Activated CD8-positive, alpha-beta memory T cell treated with anti-CD3 and anti-CD28 coated beads, Interleukin-2, amount 50 U/mL, for 24 hours (primary cell): ENCODE measurements around the gene GPR146.

Experiments
- DNase-seq: peaks from one replicate; pipeline ENCODE4 v3.0.0-alpha.2; 2020; ENCODE audit errors: extremely low read depth

Gene GPR146

DNA sequence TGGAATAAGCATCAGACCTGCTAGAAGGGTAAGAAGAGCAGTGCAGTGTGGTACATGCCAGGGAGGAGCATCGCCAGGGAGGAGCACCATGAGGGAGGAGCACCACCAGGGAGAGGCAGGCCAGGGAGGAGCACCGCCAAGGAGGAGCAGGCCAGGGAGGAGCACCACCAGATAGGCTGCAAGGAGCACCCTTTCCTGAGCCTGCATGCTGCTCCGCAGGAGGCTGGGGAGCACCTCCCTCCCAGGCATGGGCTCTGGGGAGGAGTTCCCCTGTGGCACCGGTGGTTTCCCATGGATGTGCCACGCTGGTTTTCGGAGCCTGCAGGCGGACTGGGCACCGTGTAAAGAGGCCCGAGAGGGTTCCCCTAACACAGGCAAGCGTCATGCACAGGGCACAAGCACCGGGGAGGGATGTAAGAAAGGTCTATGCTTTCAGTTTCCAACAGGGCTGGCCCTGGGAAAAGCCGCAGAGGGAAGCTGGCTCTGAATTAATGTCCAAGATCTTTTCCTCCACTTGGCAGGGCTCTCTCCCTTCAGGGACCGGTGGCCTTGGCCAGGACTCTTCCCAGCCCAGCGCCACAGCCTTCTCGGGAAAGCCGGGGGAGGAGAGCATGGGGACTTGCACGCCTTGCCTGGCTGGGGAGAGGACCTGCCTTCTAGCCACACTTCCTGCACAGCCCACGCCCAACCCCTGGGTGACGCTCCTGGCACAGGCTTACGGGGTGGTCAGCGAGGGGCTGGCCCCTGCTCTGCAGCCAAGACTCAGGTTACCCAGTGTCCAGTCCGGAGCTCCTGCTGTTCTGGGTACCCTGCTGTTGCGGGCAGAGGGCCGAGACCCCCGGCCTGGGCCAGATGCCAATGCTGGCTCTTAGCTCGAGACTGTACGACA is 32.1 kb downstream of the GPR146 start:
- DNase-seq, result no peak

- no peak for DNase-seq
Measured at GRCh38 chr7:1078519-1078918, 34.2 kb downstream of the GPR146 start.

DNA sequence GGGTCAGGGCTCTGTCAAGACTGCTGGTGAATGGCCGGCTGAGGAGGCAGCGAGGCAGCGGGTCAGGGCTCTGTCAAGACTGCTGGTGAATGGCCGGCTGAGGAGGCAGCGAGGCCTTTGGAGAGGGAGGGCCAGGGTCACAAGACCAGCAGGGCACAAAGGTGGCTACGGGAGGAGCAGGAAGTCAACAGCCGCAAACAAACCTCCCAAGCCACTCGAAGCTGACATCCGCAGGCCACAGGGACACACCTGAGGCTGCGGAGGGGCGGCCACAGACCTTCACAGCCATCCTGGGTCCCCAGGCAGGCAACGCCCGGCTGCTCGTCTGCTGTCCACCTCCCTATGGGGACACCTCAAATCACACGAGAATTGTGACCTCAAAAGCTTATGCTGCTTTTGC is 34.6 kb downstream of the GPR146 start:
- no peak for DNase-seq

DNA sequence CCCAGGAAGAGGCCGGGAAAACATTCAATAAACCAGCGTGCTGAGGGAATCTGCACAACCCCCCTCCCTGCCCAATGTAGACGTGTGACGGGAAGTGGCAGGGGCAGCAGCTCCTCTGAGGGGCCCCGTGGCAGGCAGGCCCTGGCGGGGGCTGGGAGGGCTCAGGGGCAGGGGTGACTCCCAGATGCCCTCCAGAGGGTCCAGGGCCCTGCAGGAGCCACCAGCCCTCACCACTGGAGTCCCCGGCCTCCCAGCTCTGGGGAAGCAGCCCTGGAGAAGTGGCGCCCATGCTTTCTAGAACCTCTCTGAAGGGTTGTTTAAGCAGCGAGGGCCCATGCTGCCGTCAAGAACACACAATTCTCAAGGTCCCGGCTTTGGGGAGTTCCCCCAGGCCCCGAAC is 35.2 kb downstream of the GPR146 start:
- DNase-seq, result no peak

- DNase-seq, result no peak
Measured at GRCh38 chr7:1080252-1080920, 36.0 kb downstream of the GPR146 start.

DNA sequence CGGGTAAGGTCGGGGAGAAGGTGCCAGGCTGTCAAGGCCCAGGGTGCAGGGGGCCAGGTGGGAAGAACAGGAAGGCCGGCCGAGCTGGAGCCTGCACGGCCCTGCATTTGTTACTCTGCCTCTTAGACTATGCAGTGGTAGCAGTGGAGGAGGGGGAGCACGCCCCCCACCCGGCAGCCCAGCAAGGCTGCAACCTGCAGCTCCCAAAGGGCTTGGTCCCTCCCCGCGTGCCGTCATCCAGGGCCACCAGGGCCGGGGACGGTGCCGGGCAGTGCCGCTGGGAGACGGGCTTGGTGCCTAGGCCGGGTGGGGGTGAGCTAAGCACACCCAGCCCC is 36.5 kb downstream of the GPR146 start:
- DNase-seq, result no peak

DNA sequence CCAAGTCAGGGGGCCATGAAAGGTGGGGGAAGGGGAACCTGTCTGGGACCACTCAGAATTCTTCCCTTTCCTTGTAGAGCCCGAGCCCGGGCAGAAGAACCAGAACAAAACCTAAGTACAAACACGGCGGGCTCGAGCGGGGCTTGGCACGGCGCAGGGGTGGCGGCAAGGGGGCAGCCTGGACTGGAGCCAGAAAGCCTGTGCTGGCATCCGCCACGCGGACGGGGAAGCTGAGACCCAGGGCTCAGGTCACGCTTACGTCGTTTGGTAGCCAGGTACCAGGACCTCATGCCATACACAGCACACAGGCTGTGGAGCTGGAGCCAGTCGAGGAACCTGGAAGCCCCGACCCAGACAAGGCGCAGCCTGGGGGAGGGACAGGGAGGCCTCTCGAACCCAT is 37.0 kb downstream of the GPR146 start:
- DNase-seq, result no peak

GRCh38 chr7:1081931-1082401 is 37.6 kb downstream of the GPR146 start:
- no peak for DNase-seq

GRCh38 chr7:1083729-1084657 is 39.6 kb downstream of the GPR146 start:
- no peak for DNase-seq

GRCh38 chr7:1085266-1085665 is 40.9 kb downstream of the GPR146 start:
- DNase-seq, result no peak

DNA sequence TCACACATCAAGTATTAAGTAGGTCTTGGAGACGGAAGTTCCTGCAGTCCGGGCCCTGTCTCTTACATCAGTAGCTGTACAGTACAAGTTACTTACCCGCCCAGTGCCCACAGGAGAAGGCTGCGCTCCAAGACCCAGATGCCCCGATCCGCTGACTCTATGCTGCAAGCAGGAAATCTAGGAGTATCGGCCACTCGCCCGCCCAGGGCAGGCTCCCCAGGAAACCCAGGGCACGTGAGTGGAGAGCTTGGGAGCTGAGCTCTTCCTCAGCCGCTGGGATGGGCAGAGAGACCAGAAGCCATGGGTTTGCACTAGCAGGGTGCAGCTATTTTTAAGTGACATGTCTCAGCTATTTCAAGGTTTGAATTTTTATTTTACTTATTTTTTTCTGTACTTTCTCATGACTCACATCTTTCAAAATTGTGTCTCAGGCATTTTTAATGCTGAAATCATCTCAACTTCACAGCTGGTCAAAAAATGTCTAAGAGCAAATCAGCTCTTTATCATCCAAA is 41.6 kb downstream of the GPR146 start:
- no peak for DNase-seq

DNA sequence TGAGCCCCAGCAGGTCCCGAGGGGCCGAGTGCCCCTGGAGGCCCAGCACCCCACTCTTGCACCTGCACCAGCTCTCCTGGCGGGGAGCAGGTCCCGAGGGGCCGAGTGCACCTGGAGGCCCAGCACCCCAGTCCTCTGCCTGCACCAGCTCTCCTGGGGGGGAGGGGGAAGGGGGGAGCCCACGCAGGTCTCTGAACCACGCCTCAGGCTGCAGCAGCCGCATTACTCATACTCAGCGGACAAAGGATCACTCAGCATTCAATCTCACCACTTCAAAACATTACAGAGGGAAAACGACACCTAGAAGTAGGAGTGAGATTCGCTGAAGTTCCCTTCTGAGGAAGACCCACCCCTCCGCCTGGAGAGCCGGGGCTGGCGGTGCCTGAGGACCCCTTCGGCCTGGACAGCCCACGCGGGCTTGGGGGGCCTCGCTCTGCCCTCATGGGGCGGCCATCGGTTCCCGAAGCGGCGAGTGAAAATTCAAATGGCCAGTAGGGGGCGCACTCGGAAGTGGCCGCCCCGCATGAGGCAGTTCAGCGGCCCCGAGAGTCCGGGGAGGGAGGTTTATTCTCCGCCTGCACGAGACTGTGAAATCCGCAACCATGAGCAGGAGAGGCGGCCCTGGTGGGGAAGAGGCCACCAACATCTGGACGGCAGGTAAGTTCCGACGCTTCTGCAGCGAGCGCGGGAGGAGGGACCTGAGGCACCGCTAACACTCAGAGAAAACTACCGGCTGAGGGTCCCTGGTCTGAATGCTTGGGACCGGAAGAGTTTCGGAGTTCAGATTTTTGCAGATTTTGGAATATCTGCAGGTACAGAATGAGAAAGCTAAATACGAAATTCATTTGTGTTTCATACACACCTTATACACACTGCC is 42.5 kb downstream of the GPR146 start:
- peak; percentile 36 for DNase-seq

- DNase-seq, result no peak
Measured at GRCh38 chr7:1087465-1087814, 43.1 kb downstream of the GPR146 start.

DNA sequence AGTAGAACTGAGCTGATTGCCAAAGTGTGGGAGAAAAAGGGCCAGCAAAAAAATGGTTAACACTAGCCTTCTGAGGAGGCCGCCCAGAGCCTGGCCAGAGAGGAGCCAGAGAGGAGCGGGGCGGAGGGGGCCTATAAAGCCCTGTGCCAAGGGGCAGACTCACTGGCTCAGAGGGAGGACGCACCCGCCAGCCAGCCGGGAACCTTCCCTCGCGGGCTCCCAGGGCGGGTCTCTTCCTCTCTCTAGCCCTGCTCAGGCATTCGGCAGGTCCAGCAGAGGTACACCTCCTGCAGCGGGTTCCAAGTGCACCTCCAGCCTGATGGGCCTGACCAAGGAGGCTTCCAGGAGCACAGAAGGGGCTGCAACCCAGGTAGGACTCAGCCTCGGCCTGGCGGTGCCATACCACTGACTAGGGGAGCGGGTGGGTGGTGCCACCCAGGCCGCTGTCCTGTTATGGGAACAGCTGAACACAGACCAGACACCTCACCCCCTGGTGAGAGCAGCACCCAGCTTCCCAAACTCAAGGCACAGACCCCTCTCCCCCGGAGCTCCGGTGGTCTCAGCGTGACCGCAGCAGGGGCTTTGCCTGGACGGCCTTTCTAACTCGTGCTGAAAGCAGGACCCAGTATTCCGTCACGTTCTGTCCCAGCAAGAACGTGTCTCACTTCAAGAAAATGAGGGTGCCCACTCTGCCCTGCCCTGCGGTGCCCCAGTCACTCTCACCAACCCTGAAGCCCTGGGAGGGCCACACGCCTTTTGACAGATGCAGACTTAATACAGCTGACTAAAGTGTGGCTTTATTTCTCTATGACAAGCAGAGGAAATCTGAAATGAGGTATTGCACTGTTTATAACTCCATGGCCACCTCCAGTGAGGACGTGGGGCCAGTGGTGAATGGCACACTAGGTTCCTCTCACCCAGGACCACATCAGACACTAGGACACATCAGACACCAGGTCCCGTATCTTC is 43.9 kb downstream of the GPR146 start, which contains the start of gene GPER1:
Gene GPER1 (plus strand): TSS at position 162 of the 969 bp plus-strand sequence. CDS start 3,616 bp downstream, outside the sequence.
- DNase-seq, result no peak

GRCh38 chr7:1090236-1090635 is 45.9 kb downstream of the GPR146 start:
- no peak for DNase-seq

DNA sequence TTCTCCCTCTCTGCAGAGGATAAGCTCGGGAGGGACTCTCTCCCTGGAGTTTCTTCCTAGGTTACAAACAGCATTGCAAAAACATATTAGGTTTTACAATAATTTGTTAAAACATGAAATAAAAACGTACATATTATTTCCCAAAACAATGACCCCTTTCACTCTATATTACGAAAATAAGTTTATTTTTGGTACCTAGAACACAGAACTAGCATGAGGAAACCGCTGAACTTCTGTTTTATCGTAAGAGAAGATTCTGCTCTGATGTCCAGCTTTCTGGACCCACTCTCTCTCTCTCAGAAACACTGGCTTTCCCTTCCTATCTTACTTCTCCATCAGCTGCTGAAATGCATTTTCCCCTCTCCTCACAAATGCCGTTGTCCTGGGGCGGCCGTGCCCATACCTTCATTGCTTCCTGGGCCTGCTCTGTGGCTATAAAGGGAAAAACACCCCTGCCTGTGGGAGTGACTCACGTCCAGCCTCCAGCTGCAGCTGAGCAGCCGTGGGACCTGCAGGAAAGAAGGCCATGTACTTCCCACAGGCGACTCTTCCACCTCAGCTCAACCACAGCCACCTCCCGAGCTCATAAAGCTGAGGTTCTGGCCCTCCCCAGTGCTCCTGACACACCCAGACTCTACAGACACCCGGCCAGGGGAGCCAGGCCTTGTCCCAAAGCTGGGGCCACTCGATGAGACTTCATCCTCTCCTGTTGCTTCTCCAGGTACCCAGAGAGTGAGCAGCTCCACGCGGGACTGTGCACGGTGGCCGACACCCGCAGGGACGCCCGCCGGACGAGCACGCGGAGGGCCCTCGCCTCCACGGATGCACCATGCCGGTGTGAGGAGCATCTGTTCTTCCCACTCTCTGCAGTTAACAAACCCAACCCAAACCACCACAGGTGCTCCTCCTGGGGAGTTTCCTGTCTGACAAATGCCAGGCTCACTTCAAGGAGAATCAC is 46.6 kb downstream of the GPR146 start:
- DNase-seq, result no peak

DNA sequence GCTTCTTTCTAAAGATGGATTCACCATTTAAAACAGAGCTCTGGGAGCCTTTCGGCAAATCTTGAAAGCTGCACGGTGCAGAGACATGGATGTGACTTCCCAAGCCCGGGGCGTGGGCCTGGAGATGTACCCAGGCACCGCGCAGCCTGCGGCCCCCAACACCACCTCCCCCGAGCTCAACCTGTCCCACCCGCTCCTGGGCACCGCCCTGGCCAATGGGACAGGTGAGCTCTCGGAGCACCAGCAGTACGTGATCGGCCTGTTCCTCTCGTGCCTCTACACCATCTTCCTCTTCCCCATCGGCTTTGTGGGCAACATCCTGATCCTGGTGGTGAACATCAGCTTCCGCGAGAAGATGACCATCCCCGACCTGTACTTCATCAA is 47.3 kb downstream of the GPR146 start:
- DNase-seq, result no peak

DNA sequence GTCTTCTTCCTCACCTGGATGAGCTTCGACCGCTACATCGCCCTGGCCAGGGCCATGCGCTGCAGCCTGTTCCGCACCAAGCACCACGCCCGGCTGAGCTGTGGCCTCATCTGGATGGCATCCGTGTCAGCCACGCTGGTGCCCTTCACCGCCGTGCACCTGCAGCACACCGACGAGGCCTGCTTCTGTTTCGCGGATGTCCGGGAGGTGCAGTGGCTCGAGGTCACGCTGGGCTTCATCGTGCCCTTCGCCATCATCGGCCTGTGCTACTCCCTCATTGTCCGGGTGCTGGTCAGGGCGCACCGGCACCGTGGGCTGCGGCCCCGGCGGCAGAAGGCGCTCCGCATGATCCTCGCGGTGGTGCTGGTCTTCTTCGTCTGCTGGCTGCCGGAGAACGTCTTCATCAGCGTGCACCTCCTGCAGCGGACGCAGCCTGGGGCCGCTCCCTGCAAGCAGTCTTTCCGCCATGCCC is 47.9 kb downstream of the GPR146 start:
- DNase-seq, result no peak
